IPS DF 4.7 (cell line): ENCODE results near the gene CYLD.

Experiments
- DNase-seq: peaks from one replicate; pipeline ENCODE4 v3.0.0-alpha.2; 2013; ENCODE audit warnings: low spot score; ENCODE audit errors: extremely low read depth

CYLD gene

GRCh38 chr16:50711040-50711439 is 30.8 kb upstream of the CYLD start:
- DNase-seq = no peak

- no peak for DNase-seq
Measured at GRCh38 chr16:50711862-50712559, 29.9 kb upstream of the CYLD start.

DNA sequence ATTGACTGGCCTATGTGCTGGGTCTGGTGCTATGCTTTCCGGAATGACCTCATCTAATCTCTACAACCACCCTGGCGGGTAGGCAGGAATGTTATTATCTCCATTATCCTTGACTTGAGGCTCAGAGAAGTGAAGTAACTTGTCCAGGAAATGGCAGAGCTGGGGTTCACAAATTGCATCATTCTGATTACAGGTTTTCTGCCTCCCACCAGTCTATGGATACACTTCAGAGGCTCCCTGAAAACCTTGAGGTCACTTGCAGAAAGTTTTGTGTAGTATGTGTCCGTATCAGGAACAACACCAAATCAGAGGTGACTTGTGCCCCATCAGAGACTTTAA is 29.4 kb upstream of the CYLD start:
- no peak for DNase-seq

DNA sequence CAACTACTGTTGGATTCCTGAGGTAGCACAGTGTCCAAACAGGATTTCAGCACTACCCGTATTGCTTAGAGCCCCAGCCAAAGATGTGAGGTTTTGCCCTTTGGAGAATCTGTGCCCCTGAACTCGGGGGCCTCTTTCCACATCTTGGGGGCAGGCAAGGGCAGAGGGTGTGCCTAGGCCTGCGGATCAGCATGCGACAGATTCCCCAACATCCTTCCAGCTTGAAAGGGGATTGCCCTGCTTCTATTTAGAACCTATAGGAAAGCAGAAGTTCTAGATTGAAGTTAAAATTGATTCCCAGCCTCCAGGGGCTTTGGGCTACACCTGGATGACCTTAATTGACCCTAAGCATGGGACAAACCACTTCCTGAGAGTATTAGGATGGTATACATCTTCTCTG is 28.9 kb upstream of the CYLD start:
- DNase-seq = no peak

GRCh38 chr16:50717091-50717490 is 24.8 kb upstream of the CYLD start:
- no peak for DNase-seq

- DNase-seq = no peak
Measured at GRCh38 chr16:50717494-50717893, 24.4 kb upstream of the CYLD start.

DNA sequence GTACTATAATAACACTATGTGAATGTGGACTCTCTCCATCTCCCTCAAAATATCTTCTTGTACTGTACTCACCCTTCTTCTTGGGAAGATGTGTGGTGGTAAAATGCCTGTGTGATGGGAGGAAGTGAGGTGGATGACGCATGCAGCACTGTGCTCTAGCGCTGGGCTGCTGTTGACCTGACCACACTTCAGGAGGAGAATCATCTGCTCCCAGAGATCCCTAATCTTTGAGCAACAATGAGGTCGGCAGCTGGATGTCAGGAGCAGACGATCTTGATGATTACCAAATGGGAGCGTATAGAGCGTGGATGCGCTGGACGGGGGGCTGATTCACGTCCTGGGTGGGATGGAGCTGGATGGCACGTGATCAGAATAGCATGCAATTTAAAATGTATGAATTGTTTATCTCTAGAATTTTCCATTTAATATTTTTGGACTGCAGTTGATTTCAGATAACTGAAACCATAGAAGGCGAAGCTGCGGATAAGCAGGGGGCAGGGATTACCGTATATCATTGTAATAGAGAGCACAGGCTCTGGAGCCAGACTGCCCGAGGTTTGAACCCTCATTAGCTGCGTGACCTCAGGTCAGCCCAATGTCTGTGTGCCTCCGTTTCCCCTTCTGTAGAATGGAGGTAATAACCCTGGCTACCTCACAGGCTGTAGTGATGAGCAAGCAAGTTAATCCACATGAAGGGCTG is 23.7 kb upstream of the CYLD start:
- no peak for DNase-seq

- no peak for DNase-seq
Measured at GRCh38 chr16:50718761-50719400, 23.0 kb upstream of the CYLD start.

GRCh38 chr16:50719401-50720337 is 22.2 kb upstream of the CYLD start:
- no peak for DNase-seq

DNA sequence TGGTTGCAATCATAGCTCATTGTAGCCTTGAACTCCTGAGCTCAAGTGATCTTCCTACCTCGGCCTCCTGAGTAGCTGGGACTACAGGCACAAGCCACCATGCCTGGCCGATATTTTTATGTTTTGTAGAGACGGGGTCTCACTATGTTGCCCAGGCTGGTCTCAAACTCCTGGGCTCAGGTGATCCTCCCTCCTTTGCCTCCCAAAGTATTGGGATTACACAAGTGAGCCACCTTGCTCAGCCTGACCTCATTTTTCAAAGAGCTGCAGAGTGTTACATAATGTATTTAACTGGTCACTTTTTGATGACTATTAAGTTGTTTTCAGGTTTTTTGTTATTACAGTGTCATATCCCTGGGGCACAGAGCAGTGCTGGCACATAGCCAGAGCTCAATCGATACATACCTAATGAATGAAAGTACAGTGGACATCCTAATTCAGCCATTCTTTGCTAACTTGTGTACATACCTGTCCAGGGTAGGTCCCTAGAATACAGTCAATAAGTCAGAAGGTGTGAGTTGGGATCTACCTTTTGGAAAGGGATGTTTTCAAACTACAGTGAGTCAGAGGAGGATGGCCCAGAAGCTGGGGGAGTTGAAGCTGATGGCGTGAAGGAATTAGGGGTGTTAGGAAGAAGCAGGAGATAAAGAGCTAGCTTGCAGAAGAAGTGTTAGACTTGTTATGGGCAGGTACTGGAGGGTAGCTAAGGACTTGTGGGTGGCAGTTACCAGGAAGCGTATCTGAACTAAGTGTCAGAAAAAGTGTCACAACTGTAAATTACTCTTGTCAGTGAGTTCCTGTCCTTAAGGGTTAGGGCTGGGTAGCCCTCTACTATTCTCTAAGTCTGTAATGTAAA is 20.1 kb upstream of the CYLD start:
- DNase-seq = no peak

- no peak for DNase-seq
Measured at GRCh38 chr16:50722405-50722737, 19.5 kb upstream of the CYLD start.

DNA sequence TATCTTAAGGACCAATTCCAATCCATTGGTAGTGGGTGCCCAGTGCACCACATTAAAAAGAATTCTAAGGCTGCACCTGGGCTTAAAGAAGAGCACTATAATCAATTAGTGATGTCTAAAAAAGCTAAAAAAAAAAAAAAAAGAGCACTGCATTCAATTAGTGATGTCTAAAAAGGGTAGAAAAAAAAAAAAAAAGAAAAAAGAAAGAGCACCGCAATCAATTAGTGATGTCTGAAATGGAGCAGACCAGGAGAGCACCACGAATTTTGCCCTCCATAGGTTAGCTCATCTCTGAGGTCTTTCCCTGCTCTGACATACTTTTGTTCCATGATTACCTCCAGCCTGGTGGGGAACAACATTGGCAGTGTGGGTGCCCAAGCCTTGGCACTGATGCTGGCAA is 18.9 kb upstream of the CYLD start:
- no peak for DNase-seq

GRCh38 chr16:50724306-50724705 is 17.6 kb upstream of the CYLD start:
- no peak for DNase-seq

GRCh38 chr16:50731130-50731988 is 10.5 kb upstream of the CYLD start:
- no peak for DNase-seq

GRCh38 chr16:50731989-50732832 is 9.7 kb upstream of the CYLD start:
- DNase-seq = no peak

DNA sequence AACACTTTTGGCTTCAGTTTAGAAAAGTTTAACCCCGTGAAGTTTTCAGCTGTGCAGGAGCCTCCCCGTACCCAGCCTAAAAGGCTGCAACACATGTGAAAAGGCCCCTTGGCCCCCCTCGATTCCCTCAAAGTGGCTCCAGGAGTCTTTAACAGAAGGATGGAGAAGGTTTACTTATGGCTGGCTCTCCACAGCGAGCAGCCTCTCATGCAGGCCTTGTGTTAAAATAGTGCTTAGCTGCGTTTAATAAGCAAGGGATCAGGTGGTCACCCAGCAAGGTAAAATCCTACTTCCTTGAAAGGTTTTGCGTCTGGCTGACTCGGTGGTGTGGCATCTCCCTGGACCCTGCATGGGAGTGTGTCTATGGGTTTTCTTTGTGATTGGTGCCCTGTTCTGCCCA is 8.4 kb upstream of the CYLD start:
- DNase-seq = no peak

- DNase-seq = no peak
Measured at GRCh38 chr16:50735629-50736122, 6.2 kb upstream of the CYLD start.

- DNase-seq = no peak
Measured at GRCh38 chr16:50736448-50736847, 5.4 kb upstream of the CYLD start.

- no peak for DNase-seq
Measured at GRCh38 chr16:50737420-50737959, 4.4 kb upstream of the CYLD start.
